Neural cell (in vitro differentiated cells): ENCODE data around the gene OR8H3.
"Not testable (repeated sequence)": the region's sequence is repeated elsewhere in the genome, so short reads cannot be mapped to it uniquely, and the experiment has no call there.

Source experiments
- CTCF ChIP-seq: fragments of 450-650 bp; IDR thresholded peaks from 2 replicates; pipeline ENCODE4 v1.5.1; 2014; ENCODE audit warnings: antibody characterized with exemption, mild to moderate bottlenecking, moderate library complexity; ENCODE audit not compliant: poor library complexity, severe bottlenecking
- EZH2 ChIP-seq: fragments of 200-600, 300-800 bp; shearing (Covaris generic), sonication (generic); IDR thresholded peaks from 2 replicates; pipeline ENCODE4 v1.6.1; 2014; ENCODE audit warnings: antibody characterized with exemption, low read length, borderline replicate concordance, mild to moderate bottlenecking; ENCODE audit not compliant: insufficient read depth, poor library complexity, severe bottlenecking
- POLR2AphosphoS5 ChIP-seq: IDR thresholded peaks from 2 replicates; pipeline ENCODE4 v1.6.1; 2012
- TAF1 ChIP-seq: IDR thresholded peaks from 2 replicates; pipeline ENCODE4 v1.6.1; 2012; ENCODE audit warnings: low read depth

DNA sequence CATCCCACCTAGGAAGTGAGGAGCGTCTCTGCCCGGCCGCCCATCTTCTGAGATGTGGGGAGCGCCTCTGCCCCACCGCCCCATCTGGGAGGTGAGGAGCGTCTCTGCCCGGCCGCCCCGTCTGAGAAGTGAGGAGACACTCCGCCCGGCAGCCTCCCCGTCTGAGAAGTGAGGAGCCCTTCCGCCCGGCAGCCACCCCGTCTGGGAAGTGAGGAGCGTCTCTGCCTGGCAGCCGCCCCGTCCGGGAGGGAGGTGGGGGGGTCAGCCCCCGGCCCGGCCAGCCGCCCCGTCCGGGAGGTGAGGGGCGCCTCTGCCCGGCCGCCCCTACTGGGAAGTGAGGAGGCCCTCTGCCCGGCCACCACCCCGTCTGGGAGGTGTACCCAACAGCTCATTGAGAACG, 21.5 kb downstream of the OR8H3 start:
- not testable (repeated sequence) for TF ChIP-seq CTCF, EZH2, POLR2AphosphoS5, TAF1
